ENCODE results near the gene SS18L1.

The SS18L1 gene, protein sequence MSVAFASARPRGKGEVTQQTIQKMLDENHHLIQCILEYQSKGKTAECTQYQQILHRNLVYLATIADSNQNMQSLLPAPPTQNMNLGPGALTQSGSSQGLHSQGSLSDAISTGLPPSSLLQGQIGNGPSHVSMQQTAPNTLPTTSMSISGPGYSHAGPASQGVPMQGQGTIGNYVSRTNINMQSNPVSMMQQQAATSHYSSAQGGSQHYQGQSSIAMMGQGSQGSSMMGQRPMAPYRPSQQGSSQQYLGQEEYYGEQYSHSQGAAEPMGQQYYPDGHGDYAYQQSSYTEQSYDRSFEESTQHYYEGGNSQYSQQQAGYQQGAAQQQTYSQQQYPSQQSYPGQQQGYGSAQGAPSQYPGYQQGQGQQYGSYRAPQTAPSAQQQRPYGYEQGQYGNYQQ

DNA sequence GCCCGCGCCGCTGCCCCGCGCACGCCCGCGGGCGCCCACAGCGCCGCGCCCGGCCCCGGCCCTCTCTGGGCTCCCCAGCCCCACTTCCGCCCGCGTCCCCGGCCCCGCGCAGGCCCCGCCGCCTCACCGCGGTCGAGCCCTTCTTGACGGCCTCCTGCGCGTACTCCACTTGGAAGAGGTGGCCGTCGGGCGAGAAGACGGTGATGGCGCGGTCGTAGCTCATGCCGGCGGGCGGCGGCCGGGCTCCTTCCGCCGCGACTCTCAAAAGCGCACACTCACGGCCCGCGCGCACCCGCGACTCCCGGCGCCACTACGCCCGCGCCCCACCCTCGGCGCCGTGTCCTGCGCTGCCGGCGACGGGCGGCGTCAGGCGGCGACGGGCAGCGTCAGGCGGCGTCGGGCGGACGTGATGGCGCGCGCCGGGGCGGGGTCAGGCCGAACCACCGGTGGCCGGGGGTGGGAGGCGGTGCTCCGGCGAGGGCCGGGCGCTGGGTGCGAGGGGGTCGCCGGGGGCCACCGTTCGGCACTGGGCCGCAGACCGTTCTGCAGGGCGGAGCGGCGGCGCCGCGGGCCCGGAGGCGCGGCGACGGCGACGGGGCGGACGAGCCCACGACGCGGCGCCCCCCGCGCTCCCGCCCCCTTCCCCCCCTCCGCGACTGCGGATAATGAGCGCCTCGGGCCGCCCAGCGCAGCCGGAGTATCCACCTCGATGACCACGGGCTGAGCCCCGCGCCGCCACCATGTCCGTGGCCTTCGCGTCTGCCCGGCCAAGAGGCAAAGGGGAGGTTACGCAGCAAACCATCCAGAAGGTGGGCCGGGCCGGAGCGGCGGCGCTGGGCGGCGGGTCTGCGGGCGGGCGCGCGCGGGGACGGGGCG is at the start of gene SS18L1, which contains the start of gene PSMA7:
Gene SS18L1, plus strand, starts transcription at position 689 of the 876 bp plus-strand sequence. Its CDS starts 52 bp downstream, at position 741.
Gene PSMA7, minus strand, starts transcription at position 314 of the 876 bp plus-strand sequence. Its CDS starts 91 bp downstream, at position 223.
- H3K27ac ChIP-seq = peak within 1 kb of the TSS; percentile 97
- TF ChIP-seq ZFX (IDR thresholded peaks at IDR 0.05) = peak; percentile 91
- TF ChIP-seq, protein P1, sequence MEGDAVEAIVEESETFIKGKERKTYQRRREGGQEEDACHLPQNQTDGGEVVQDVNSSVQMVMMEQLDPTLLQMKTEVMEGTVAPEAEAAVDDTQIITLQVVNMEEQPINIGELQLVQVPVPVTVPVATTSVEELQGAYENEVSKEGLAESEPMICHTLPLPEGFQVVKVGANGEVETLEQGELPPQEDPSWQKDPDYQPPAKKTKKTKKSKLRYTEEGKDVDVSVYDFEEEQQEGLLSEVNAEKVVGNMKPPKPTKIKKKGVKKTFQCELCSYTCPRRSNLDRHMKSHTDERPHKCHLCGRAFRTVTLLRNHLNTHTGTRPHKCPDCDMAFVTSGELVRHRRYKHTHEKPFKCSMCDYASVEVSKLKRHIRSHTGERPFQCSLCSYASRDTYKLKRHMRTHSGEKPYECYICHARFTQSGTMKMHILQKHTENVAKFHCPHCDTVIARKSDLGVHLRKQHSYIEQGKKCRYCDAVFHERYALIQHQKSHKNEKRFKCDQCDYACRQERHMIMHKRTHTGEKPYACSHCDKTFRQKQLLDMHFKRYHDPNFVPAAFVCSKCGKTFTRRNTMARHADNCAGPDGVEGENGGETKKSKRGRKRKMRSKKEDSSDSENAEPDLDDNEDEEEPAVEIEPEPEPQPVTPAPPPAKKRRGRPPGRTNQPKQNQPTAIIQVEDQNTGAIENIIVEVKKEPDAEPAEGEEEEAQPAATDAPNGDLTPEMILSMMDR (conservative IDR thresholded peaks at IDR 0.05) = no peak

GRCh38 chr20:62096421-62097380 is 46.9 kb upstream of the SS18L1 start:
- no peak for TF ChIP-seq ZFX (IDR thresholded peaks at IDR 0.05)
- TF ChIP-seq, protein P1 (conservative IDR thresholded peaks at IDR 0.05) = no peak
- no peak overlapping the region for H3K27ac ChIP-seq

DNA sequence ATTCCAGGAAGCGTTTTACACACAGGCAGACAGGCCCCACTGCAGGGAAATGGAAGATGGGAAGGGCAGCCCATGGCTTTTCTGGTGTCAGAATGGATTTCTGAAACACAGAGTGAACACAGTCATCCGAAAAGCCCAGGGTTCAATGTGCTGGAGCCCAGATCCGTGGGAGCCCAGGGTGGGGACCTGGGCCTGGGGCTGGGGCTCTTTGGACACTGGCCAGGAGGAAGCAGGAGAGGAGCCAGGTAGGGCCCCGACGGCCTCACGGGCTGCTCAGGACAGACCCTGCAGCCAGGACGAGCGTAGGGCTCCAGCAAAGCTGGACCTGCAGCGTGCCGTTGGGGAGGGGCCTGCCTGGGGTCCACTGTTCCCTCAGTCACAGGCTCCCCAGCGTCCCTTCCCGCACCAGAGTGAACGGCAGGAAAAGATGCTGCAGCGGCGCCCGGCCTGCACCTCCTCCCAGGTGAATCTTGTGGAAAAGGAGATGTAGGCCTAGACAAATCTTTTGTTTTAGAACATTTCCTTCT is 45.6 kb upstream of the SS18L1 start:
- no peak overlapping the region for H3K27ac ChIP-seq
- TF ChIP-seq, protein P1 (conservative IDR thresholded peaks at IDR 0.05) = no peak
- TF ChIP-seq ZFX (IDR thresholded peaks at IDR 0.05) = no peak

DNA sequence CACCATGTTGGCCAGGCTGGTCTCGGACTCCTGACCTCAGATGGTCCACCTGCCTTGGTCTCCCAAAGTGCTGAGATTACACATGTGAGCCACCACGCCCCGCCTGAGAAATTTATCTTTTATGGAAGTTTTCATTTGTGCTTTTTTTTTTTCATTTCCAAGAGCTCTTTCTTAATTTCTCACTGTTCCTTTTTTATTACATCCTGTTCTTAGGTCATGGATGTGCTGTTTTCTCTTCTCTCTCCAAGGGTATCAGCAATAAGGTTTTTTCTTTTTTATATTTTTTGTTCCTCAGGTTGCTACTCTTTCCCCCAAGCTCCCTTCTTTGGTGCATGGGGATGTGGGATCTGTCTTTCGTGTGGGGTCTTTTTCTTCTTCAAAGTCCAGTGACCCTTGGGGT is 42.5 kb upstream of the SS18L1 start:
- TF ChIP-seq ZFX (IDR thresholded peaks at IDR 0.05) = no peak
- TF ChIP-seq, protein P1 (conservative IDR thresholded peaks at IDR 0.05) = no peak
- no peak overlapping the region for H3K27ac ChIP-seq

- H3K27ac ChIP-seq = no peak overlapping the region
- TF ChIP-seq, protein P1 (conservative IDR thresholded peaks at IDR 0.05) = no peak
- no peak for TF ChIP-seq ZFX (IDR thresholded peaks at IDR 0.05)
Measured at GRCh38 chr20:62103508-62104233, 39.9 kb upstream of the SS18L1 start.

GRCh38 chr20:62104234-62104789 is 39.3 kb upstream of the SS18L1 start:
- no peak overlapping the region for H3K27ac ChIP-seq
- TF ChIP-seq ZFX (IDR thresholded peaks at IDR 0.05) = no peak
- TF ChIP-seq, protein P1 (conservative IDR thresholded peaks at IDR 0.05) = no peak

Measured in C4-2B (cell line).